Tibial nerve (tissue), 4 donors: ENCODE results near the gene RNF114.

Source experiments
- CTCF ChIP-seq, 5 experiments: fragments of 200-600 bp in 3 of 5; fragments of 450-650 bp in 2 of 5; sonication (generic) in 3 of 5; IDR thresholded peaks; one replicate each; pipeline ENCODE4 v1.5.1; 2016 to 2019; ENCODE audit warnings: antibody characterized with exemption in 5 of 5, mild to moderate bottlenecking in 3 of 5, moderate library complexity in 2 of 5
- EP300 ChIP-seq, 2 donors: sonication (generic); formaldehyde crosslinking; IDR thresholded peaks; one replicate each; pipeline ENCODE4 v1.6.1; 2017; ENCODE audit warnings: antibody characterized with exemption in 2 of 2, mild to moderate bottlenecking in 1 of 2
- POLR2A ChIP-seq, 2 donors: fragments of 450-650 bp; IDR thresholded peaks; one replicate each; pipeline ENCODE4 v1.6.1; 2017; ENCODE audit warnings: antibody characterized with exemption in 2 of 2, mild to moderate bottlenecking in 2 of 2, moderate library complexity in 2 of 2

GRCh38 chr20:49987868-49988690 lies 51.9 kb downstream of the RNF114 start:
- no peak for TF ChIP-seq POLR2A (IDR thresholded peaks at IDR 0.05)
- no peak for TF ChIP-seq CTCF (IDR thresholded peaks at IDR 0.05)
- TF ChIP-seq EP300 (IDR thresholded peaks at IDR 0.05), result no peak
